Mesothelial cell of epicardium (in vitro differentiated cells): ENCODE measurements around the gene ITGAL. TPM values are rescaled to one million over a fixed set of nuclear protein-coding genes. Genes with fewer than 3 reads are reported as not detected.

Experiments used
- DNase-seq, 2 experiments: peaks; one replicate each; pipeline ENCODE4 v3.0.0; 2021; ENCODE audit warnings: low spot score in 2 of 2; ENCODE audit not compliant: unreplicated experiment in 2 of 2
- H3K27ac Mint-ChIP-seq: 2 replicates; pipeline ENCODE4 v1.8.0; 2021; ENCODE audit warnings: mixed read lengths
- H3K27me3 Mint-ChIP-seq: 2 replicates; pipeline ENCODE4 v1.8.0; 2021; ENCODE audit warnings: low read depth, mixed read lengths
- H3K36me3 Mint-ChIP-seq: 2 replicates; pipeline ENCODE4 v1.8.0; 2021; ENCODE audit warnings: mixed read lengths
- H3K4me1 Mint-ChIP-seq: 2 replicates; pipeline ENCODE4 v1.8.0; 2021; ENCODE audit warnings: mixed read lengths
- H3K4me3 Mint-ChIP-seq: 2 replicates; pipeline ENCODE4 v1.8.0; 2021; ENCODE audit warnings: mild to moderate bottlenecking, moderate library complexity, mixed read lengths
- H3K9me3 Mint-ChIP-seq: 2 replicates; pipeline ENCODE4 v1.8.0; 2021; ENCODE audit warnings: mixed read lengths
- total RNA-seq: library from RNA; stranded (reverse); gene quantifications from 3 replicates; pipeline ENCODE4 v1.2.1, GENCODE V29; 2021
- TF ChIP-seq, protein P1 (sequence below): fragments of 200-600 bp; sonication (generic); IDR thresholded peaks from one replicate; pipeline ENCODE4 v1.5.0; 2021; ENCODE audit warnings: antibody characterized with exemption; ENCODE audit not compliant: unreplicated experiment

ITGAL gene
- total RNA-seq, 1 donor from 2014 or later, result not detected

- H3K27ac Mint-ChIP-seq, result no peak overlapping the region
- no peaks in the 10 kb centered on the region for H3K36me3 Mint-ChIP-seq
- H3K4me1 Mint-ChIP-seq, result no peaks in the 10 kb centered on the region
- DNase-seq, result no peak
- H3K27me3 Mint-ChIP-seq, result peaks cover 16% of the 10 kb centered on the region
- TF ChIP-seq, protein P1, sequence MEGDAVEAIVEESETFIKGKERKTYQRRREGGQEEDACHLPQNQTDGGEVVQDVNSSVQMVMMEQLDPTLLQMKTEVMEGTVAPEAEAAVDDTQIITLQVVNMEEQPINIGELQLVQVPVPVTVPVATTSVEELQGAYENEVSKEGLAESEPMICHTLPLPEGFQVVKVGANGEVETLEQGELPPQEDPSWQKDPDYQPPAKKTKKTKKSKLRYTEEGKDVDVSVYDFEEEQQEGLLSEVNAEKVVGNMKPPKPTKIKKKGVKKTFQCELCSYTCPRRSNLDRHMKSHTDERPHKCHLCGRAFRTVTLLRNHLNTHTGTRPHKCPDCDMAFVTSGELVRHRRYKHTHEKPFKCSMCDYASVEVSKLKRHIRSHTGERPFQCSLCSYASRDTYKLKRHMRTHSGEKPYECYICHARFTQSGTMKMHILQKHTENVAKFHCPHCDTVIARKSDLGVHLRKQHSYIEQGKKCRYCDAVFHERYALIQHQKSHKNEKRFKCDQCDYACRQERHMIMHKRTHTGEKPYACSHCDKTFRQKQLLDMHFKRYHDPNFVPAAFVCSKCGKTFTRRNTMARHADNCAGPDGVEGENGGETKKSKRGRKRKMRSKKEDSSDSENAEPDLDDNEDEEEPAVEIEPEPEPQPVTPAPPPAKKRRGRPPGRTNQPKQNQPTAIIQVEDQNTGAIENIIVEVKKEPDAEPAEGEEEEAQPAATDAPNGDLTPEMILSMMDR, result no peak
- no peak overlapping the region for H3K4me3 Mint-ChIP-seq
- no peaks in the 10 kb centered on the region for H3K9me3 Mint-ChIP-seq
These were observed 8.8 kb downstream of the ITGAL start for GRCh38 chr16:30481381-30481780.

DNA sequence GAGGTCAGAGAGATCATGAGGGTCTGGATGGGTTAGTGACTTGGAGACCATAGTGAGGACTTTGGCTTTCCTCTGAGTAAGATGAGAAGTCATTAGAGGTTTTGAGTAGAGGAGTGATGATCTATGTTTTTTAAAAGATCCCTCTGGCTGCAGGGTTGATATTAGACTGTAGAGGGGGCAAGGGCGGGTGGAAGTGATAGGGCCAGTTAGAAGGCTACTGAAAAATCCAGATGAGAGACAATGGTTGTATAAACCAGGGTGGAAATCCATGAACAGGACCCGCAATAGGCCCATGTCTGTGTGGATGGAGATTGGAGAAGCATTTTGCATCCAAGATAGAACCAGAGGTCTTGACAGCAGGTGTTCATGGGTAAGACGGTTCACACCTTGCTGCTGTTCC lies 9.8 kb downstream of the ITGAL start:
- Mint-ChIP-seq H3K27ac (no peak overlapping the region), H3K9me3 (no peaks in the 10 kb centered on the region), H3K4me3 (no peak overlapping the region), H3K36me3 (no peaks in the 10 kb centered on the region), H3K4me1 (no peaks in the 10 kb centered on the region), H3K27me3 (peaks cover 15% of the 10 kb centered on the region)
- TF ChIP-seq, protein P1, result no peak
- no peak for DNase-seq

- H3K36me3 Mint-ChIP-seq, result no peaks in the 10 kb centered on the region
- no peaks in the 10 kb centered on the region for H3K9me3 Mint-ChIP-seq
- no peak for DNase-seq
- H3K4me1 Mint-ChIP-seq, result no peaks in the 10 kb centered on the region
- H3K27ac Mint-ChIP-seq, result no peak overlapping the region
- H3K27me3 Mint-ChIP-seq, result peaks cover 12% of the 10 kb centered on the region
- TF ChIP-seq, protein P1, result no peak
- no peak overlapping the region for H3K4me3 Mint-ChIP-seq
These were observed 12.3 kb downstream of the ITGAL start for GRCh38 chr16:30484887-30485286.

DNA sequence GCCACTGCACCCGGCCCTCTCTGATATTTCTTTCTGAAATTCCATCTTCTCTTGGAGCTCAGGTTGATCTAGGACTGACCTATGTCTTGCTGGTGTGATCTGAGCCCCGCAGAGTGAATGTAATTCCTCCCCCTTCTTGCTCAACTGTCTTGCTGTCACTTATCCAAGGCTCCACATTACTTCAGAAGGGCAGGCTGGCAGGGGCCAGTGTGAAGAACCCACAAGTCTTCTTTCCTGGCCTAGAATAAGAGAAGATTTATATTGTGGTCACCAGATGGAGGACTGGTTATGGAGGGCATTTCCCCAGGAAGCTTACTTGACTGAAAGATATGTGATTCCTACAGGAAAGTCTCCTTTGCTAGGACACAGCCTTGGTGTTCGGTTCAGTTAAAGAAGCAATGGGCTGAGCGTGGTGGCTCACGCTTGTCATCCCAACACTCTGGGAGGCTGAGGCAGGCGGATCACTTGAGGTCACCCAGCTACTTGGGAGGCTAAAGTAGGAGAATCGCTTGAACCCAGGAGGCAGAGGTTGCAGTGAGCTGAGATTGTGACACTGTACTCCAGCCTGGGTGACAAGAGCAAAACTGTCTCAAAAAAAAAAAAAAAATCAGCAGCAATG lies 13.4 kb downstream of the ITGAL start:
- TF ChIP-seq, protein P1, result no peak
- H3K27me3 Mint-ChIP-seq, result peaks cover 6% of the 10 kb centered on the region
- H3K4me3 Mint-ChIP-seq, result no peak overlapping the region
- no peak for DNase-seq
- H3K9me3 Mint-ChIP-seq, result no peaks in the 10 kb centered on the region
- no peak overlapping the region for H3K27ac Mint-ChIP-seq
- no peaks in the 10 kb centered on the region for H3K36me3 Mint-ChIP-seq
- no peaks in the 10 kb centered on the region for H3K4me1 Mint-ChIP-seq

DNA sequence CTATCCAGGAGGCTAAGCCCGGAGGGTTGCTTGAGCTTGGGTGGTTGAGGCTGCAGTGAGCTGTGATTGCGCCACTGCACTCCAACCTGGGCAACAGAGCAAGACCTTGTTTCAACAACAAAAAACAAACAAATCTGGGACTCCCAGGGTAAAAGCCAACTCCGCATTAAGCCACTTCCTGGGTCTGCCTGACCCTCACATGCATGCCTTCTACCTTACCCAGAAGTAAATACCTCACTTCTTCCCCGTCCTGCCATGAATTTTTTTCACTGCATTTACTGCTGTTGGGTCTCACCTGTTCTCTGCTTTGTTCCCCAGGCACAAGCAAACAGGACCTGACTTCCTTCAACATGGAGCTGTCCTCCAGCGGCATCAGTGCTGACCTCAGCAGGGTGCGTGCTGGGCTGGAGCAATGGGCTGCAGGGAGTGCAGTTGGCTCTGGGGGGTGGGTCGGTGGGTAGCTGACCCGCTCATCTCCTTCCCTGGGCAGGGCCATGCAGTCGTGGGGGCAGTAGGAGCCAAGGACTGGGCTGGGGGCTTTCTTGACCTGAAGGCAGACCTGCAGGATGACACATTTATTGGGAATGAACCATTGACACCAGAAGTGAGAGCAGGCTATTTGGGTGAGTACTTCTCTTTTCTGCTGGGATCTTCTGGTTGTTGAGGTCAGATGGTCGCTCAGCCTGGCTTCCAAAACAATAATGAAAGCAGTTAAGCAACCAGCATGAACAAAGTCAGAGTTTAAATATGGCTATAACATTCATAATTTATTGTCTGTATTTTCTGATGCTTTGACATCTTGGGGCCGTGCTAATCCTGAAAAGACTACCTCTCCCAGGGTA lies 16.4 kb downstream of the ITGAL start:
- Mint-ChIP-seq H3K4me1 (peaks cover 3% of the 10 kb centered on the region), H3K36me3 (no peaks in the 10 kb centered on the region), H3K27ac (no peak overlapping the region), H3K4me3 (no peak overlapping the region), H3K27me3 (peaks cover 2% of the 10 kb centered on the region), H3K9me3 (no peaks in the 10 kb centered on the region)
- DNase-seq, result no peak
- TF ChIP-seq, protein P1, result no peak
